OCI-LY3 (cell line): ENCODE measurements around the gene VAMP5.

Experiments
- H2AFZ ChIP-seq: fragments of 200-600, 300-600 bp; shearing (Covaris generic); 2 replicates; pipeline ENCODE4 v1.6.0; 2014; ENCODE audit warnings: antibody characterized with exemption, low read depth, low read length
- H3K27ac ChIP-seq: fragments of 200-600, 300-600 bp; sonication (generic); 2 replicates; pipeline ENCODE4 v1.5.1; 2014; ENCODE audit warnings: mild to moderate bottlenecking, low read length, moderate library complexity, mixed read lengths
- H3K27me3 ChIP-seq: fragments of 200-600, 300-600 bp; sonication (generic); 2 replicates; pipeline ENCODE4 v1.6.1; 2014; ENCODE audit warnings: low read depth, low read length, mixed read lengths
- H3K36me3 ChIP-seq: fragments of 200-600, 300-600 bp; sonication (generic); replicated peaks from 2 replicates; pipeline ENCODE3; 2014; ENCODE audit warnings: low read depth, low read length, mixed read lengths
- H3K4me1 ChIP-seq: fragments of 300-600, 200-600 bp; sonication (generic); 2 replicates; pipeline ENCODE4 v1.6.1; 2014; ENCODE audit warnings: low read length, mixed read lengths
- H3K4me2 ChIP-seq: fragments of 200-600, 300-600 bp; sonication (generic); 2 replicates; pipeline ENCODE4 v1.6.1; 2014; ENCODE audit warnings: low read length, mixed read lengths
- H3K4me3 ChIP-seq: fragments of 300-600, 200-600 bp; sonication (generic); 2 replicates; pipeline ENCODE4 v1.5.1; 2014; ENCODE audit warnings: antibody characterized with exemption, mild to moderate bottlenecking, low read length, moderate library complexity
- H3K79me2 ChIP-seq: fragments of 300-600, 200-600 bp; shearing (Covaris generic); 2 replicates; pipeline ENCODE4 v1.6.1; 2014; ENCODE audit warnings: mild to moderate bottlenecking, low read length, mixed read lengths
- H3K9ac ChIP-seq: fragments of 300-600, 200-600 bp; shearing (Covaris generic); 2 replicates; pipeline ENCODE4 v1.6.0; 2014; ENCODE audit warnings: mild to moderate bottlenecking, low read length, moderate library complexity
- H3K9me3 ChIP-seq: fragments of 200-600, 300-600 bp; shearing (Covaris generic); 2 replicates; pipeline ENCODE4 v1.6.1; 2014; ENCODE audit warnings: low read length, mixed read lengths; ENCODE audit not compliant: insufficient read depth
- H4K20me1 ChIP-seq: fragments of 200-600, 300-600 bp; sonication (generic); 2 replicates; pipeline ENCODE4 v1.6.1; 2016; ENCODE audit warnings: low read length, mixed read lengths; ENCODE audit not compliant: insufficient read depth
- EZH2phosphoT487 ChIP-seq: fragments of 200-600 bp; shearing (Covaris generic); IDR thresholded peaks from 2 replicates; pipeline ENCODE4 v1.6.1; 2018; ENCODE audit warnings: antibody characterized with exemption, mixed run types, low read depth
- TF ChIP-seq, protein P1 (sequence below): fragments of 200-600, 300-600 bp; sonication (generic); IDR thresholded peaks from 2 replicates; pipeline ENCODE4 v1.5.1; 2014; ENCODE audit warnings: antibody characterized with exemption, low read length, low read depth

The VAMP5 gene

DNA sequence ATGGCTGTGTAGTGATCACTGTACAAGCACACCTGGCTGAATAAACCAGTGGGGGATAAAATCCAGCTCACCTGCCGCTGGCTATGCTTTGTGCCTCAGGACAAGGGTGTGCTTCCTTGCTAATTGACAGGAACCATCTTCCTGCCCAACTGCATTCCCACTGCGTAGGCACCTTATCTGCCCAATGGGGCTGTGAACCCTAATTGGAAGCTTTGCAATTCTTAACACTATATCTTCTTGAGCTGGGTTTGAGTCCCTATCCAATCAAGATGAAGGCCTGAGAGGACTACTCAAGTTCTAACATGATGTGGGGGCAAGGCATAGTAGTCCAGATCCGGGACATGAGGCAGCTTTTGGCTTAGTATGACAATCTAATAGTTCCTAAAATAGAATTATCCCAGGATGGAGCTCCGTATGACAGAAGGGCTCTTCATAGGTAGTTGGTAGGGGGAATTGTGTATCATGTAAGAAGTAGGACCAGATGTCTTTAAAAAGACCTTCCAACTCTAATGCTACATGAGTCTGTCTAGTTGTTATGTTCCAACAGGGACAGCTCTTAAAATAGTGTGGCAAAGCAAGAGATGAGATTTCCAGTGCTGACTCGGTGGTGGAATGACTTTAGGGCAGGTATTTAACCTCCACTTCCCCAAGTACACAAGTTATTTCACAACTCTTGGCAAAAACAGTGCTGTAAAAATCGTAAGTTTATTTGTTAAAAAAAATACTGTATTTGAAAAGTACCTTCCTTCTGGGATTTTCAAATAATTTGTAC lies 20.5 kb downstream of the VAMP5 start:
- Histone ChIP-seq H3K36me3 (peaks cover 18% of the 10 kb centered on the region), H3K4me3 (no peak overlapping the region), H3K79me2 (no peaks in the 10 kb centered on the region), H3K9ac (no peak overlapping the region), H3K4me1 (no peaks in the 10 kb centered on the region; the same call in 1 of the 2 replicates), H3K27me3 (no peaks in the 10 kb centered on the region), H3K27ac (no peak overlapping the region), H3K4me2 (no peak overlapping the region), H4K20me1 (no peaks in the 10 kb centered on the region), H3K9me3 (no peaks in the 10 kb centered on the region), H2AFZ (no peak overlapping the region)
- no peak for TF ChIP-seq EZH2phosphoT487
- TF ChIP-seq, protein P1, sequence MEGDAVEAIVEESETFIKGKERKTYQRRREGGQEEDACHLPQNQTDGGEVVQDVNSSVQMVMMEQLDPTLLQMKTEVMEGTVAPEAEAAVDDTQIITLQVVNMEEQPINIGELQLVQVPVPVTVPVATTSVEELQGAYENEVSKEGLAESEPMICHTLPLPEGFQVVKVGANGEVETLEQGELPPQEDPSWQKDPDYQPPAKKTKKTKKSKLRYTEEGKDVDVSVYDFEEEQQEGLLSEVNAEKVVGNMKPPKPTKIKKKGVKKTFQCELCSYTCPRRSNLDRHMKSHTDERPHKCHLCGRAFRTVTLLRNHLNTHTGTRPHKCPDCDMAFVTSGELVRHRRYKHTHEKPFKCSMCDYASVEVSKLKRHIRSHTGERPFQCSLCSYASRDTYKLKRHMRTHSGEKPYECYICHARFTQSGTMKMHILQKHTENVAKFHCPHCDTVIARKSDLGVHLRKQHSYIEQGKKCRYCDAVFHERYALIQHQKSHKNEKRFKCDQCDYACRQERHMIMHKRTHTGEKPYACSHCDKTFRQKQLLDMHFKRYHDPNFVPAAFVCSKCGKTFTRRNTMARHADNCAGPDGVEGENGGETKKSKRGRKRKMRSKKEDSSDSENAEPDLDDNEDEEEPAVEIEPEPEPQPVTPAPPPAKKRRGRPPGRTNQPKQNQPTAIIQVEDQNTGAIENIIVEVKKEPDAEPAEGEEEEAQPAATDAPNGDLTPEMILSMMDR = no peak

DNA sequence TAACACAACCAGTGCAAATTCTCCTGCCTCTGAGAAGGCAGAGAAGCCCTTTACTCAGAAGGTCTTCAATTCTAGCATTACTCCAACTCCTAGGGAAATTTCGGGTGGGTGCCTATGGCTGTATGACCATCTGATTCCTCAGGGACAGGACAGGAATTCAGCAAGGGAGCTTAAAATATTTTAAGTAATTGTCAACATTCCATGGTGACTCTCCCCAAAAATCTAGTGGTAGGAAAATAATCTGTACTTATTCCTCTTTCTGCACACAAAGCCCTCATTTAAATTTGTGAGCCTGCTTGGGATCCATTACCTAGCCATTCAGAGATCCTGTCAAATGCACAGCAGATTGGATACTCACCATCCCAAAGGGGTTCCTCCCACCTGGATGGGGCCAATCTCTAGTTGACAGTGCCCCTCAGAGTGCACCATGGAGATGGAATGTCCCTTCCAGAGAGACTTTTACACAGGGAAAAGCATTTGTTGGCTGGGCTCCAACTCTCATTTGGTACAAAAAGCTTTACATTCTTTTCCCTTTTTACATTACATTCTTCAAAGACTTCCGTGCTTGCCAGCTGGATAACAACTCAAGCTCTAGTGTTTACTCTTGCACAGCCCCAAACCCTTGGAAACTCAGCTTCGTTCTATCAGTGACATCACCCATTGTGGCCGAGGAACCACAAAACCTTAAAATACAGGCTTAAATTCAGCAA lies 21.3 kb downstream of the VAMP5 start:
- Histone ChIP-seq H3K4me3 (no peak overlapping the region), H3K27me3 (no peaks in the 10 kb centered on the region), H3K79me2 (no peaks in the 10 kb centered on the region), H3K9ac (no peak overlapping the region), H4K20me1 (no peaks in the 10 kb centered on the region), H3K36me3 (peaks cover 18% of the 10 kb centered on the region), H2AFZ (no peak overlapping the region), H3K4me2 (no peak overlapping the region), H3K4me1 (no peaks in the 10 kb centered on the region; the same call in 1 of the 2 replicates), H3K27ac (no peak overlapping the region), H3K9me3 (no peaks in the 10 kb centered on the region)
- TF ChIP-seq EZH2phosphoT487 = no peak
- TF ChIP-seq, protein P1 = no peak

DNA sequence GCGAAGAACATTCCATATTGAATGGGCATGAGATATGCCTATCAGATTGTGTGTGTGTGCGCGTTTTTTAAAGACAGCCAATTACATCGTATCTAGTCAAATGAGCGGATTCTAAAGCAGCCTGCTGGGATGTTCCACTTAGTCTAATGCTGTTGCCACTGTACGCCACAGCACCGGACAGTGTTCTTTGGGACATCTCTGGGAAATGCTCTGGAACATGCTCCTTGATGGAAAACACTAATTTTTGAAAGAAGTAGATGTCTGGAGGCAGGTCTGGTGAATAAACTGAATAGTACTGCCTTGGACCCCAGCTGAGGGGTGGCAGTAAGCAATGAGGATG lies 21.9 kb downstream of the VAMP5 start:
- peaks cover 3% of the 10 kb centered on the region for H3K79me2 ChIP-seq
- peaks cover 2% of the 10 kb centered on the region for H3K4me1 ChIP-seq
- no peaks in the 10 kb centered on the region for H3K27me3 ChIP-seq
- no peak overlapping the region for H3K4me2 ChIP-seq
- H3K27ac ChIP-seq = no peak overlapping the region
- H4K20me1 ChIP-seq = no peaks in the 10 kb centered on the region
- H3K36me3 ChIP-seq = peaks cover 18% of the 10 kb centered on the region
- no peak overlapping the region for H3K9ac ChIP-seq
- H3K9me3 ChIP-seq = no peaks in the 10 kb centered on the region
- TF ChIP-seq EZH2phosphoT487 = no peak
- TF ChIP-seq, protein P1 = no peak
- H3K4me3 ChIP-seq = no peak overlapping the region
- no peak overlapping the region for H2AFZ ChIP-seq

DNA sequence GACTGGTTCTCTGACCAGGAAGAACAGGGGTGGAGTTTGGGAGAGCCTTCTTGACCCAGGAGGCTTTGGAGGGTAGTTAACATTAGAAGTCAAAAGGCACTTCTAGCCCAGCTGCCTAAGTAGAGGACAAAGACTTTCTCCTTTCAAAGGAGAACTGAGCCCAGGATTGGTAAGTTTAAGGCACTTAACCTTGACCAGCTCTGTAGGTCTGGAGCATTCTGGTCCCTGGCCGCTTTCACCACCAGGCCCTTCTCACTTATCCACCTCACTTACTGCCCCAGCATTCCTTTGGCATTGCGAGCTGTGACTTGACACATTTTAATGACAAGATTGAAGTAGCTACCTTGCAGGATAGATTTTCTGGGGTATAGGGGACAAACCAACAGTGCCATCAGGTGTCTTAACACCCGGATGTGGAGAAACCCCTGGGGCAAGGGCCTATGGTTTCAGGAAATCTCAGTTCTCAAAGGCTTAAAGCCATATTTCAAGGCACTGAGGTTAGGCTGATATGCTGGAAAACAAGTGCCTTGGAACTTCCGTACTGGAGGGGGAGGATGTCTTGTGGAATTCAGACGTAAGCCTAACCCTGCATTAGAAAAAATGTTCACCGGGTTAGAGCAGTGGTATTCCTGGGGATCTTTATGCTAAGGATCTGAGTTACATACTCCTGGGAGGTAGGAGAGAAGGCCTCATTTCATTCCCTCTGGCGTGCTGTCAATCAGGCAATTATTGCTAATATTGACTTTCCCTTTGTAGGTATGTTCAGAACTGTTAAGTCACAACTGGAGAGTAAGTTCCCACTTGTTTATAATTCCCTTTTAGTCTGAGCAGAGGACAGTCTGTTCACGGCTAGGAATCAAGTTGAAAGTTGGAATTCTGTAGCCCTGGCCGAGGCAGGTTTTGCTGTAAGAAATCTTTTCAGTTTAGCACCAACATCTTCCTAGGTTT lies 23.3 kb downstream of the VAMP5 start:
- Histone ChIP-seq H3K36me3 (peaks cover 18% of the 10 kb centered on the region), H3K4me3 (no peak overlapping the region), H3K4me1 (peaks cover 5% of the 10 kb centered on the region), H3K27me3 (no peaks in the 10 kb centered on the region), H3K4me2 (no peak overlapping the region), H4K20me1 (no peaks in the 10 kb centered on the region), H3K9ac (no peak overlapping the region), H3K9me3 (no peaks in the 10 kb centered on the region), H2AFZ (no peak overlapping the region), H3K79me2 (peaks cover 14% of the 10 kb centered on the region), H3K27ac (no peak overlapping the region)
- TF ChIP-seq EZH2phosphoT487 = no peak
- TF ChIP-seq, protein P1 = no peak
